WTC11 (cell line): Measurements from ENCODE around the gene RXFP2. TPM values are rescaled to one million over a fixed set of nuclear protein-coding genes. Genes with fewer than 3 reads are reported as not detected.

Experiments
- ATAC-seq: fragments of 200-7000 bp; cut with Tn5 transposase; 2 replicates; pipeline ENCODE4 v1.10.0; 2021; ENCODE audit warnings: mild to moderate bottlenecking, moderate library complexity
- CTCF ChIA-PET: fragments of 300-600 bp; sonication (Branson Sonifier 250); formaldehyde crosslinking; loops from one replicate; lab custom pipeline; 2021; ENCODE audit warnings: antibody characterized with exemption; lab: Charles Lee
- POLR2A ChIA-PET: fragments of 350-600 bp; sonication (Branson Sonifier 250); formaldehyde crosslinking; loops from one replicate; lab custom pipeline; 2021; ENCODE audit warnings: antibody characterized with exemption; lab: Charles Lee
- DNase-seq: peaks from one replicate; pipeline ENCODE4 v3.0.0; 2021; ENCODE audit warnings: low spot score
- H3K27ac Mint-ChIP-seq: 2 replicates; pipeline ENCODE4 v1.8.0; 2021; ENCODE audit warnings: mixed read lengths
- H3K27me3 Mint-ChIP-seq: 2 replicates; pipeline ENCODE4 v1.8.0; 2021; ENCODE audit warnings: low read depth, mild to moderate bottlenecking, moderate library complexity, mixed read lengths
- H3K36me3 Mint-ChIP-seq: 2 replicates; pipeline ENCODE4 v1.8.0; 2021; ENCODE audit warnings: mixed read lengths
- H3K4me1 Mint-ChIP-seq: 2 replicates; pipeline ENCODE4 v1.8.0; 2022; ENCODE audit warnings: mixed read lengths
- H3K4me3 Mint-ChIP-seq: 2 replicates; pipeline ENCODE4 v1.8.0; 2021; ENCODE audit warnings: mild to moderate bottlenecking, moderate library complexity, mixed read lengths
- H3K9me3 Mint-ChIP-seq: 2 replicates; pipeline ENCODE4 v1.8.0; 2021; ENCODE audit warnings: mixed read lengths
- ATF3 ChIP-seq: sonication (generic); formaldehyde crosslinking; conservative IDR thresholded peaks from 2 replicates; pipeline ENCODE4 v1.8.1; 2022; ENCODE audit warnings: mild to moderate bottlenecking, missing genetic modification reagents
- CREB1 ChIP-seq: sonication (generic); formaldehyde crosslinking; IDR thresholded peaks from 2 replicates; pipeline ENCODE4 v1.8.0; 2023; ENCODE audit warnings: mild to moderate bottlenecking, missing genetic modification reagents
- CREM ChIP-seq: sonication (generic); formaldehyde crosslinking; IDR thresholded peaks from 2 replicates; pipeline ENCODE4 v1.8.1; 2022; ENCODE audit warnings: mild to moderate bottlenecking, missing genetic modification reagents, moderate library complexity
- E2F1 ChIP-seq: sonication (generic); formaldehyde crosslinking; IDR thresholded peaks from 2 replicates; pipeline ENCODE4 v1.8.0; 2022; ENCODE audit warnings: mild to moderate bottlenecking, missing genetic modification reagents
- ETV6 ChIP-seq: sonication (generic); formaldehyde crosslinking; IDR thresholded peaks from 2 replicates; pipeline ENCODE4 v1.8.1; 2022; ENCODE audit warnings: mild to moderate bottlenecking, missing genetic modification reagents
- FOXK1 ChIP-seq: sonication (generic); formaldehyde crosslinking; IDR thresholded peaks from 2 replicates; pipeline ENCODE4 v1.8.0; 2022; ENCODE audit warnings: mild to moderate bottlenecking, moderate library complexity, missing genetic modification reagents
- GABPB1 ChIP-seq: sonication (generic); formaldehyde crosslinking; IDR thresholded peaks from 2 replicates; pipeline ENCODE4 v1.8.1; 2023; ENCODE audit warnings: mild to moderate bottlenecking, missing genetic modification reagents
- HMGXB4 ChIP-seq: sonication (generic); formaldehyde crosslinking; IDR thresholded peaks from 2 replicates; pipeline ENCODE4 v1.8.1; 2023; ENCODE audit warnings: mild to moderate bottlenecking, moderate library complexity, missing genetic modification reagents
- IRF1 ChIP-seq: sonication (generic); formaldehyde crosslinking; IDR thresholded peaks from 2 replicates; pipeline ENCODE4 v1.8.0; 2023; ENCODE audit warnings: missing genetic modification reagents
- NFE2L1 ChIP-seq: sonication (generic); formaldehyde crosslinking; IDR thresholded peaks from 2 replicates; pipeline ENCODE4 v1.8.1; 2023; ENCODE audit warnings: missing genetic modification reagents
- NFYB ChIP-seq: sonication (generic); formaldehyde crosslinking; conservative IDR thresholded peaks from 2 replicates; pipeline ENCODE4 v1.8.0; 2022; ENCODE audit warnings: low read depth, missing genetic modification reagents
- NR1H2 ChIP-seq: sonication (generic); formaldehyde crosslinking; IDR thresholded peaks from 2 replicates; pipeline ENCODE4 v1.9.0; 2021; ENCODE audit warnings: mild to moderate bottlenecking, moderate library complexity, missing genetic modification reagents
- RORB ChIP-seq: fragments of 250-450 bp; sonication (Bioruptor Pico); IDR thresholded peaks from 2 replicates; pipeline ENCODE4 v1.9.0; 2021; ENCODE audit warnings: mild to moderate bottlenecking
- SP1 ChIP-seq: sonication (generic); formaldehyde crosslinking; conservative IDR thresholded peaks from 2 replicates; pipeline ENCODE4 v1.8.1; 2022; ENCODE audit warnings: missing genetic modification reagents
- STAT6 ChIP-seq: sonication (generic); formaldehyde crosslinking; conservative IDR thresholded peaks from 2 replicates; pipeline ENCODE4 v1.8.1; 2023; ENCODE audit warnings: mild to moderate bottlenecking, low read depth, missing genetic modification reagents, moderate library complexity
- TCF7 ChIP-seq: sonication (generic); formaldehyde crosslinking; IDR thresholded peaks from 2 replicates; pipeline ENCODE4 v1.8.0; 2022; ENCODE audit warnings: mild to moderate bottlenecking, low read depth, missing genetic modification reagents, moderate library complexity
- TEAD1 ChIP-seq: sonication (generic); formaldehyde crosslinking; IDR thresholded peaks from 2 replicates; pipeline ENCODE4 v1.8.0; 2022; ENCODE audit warnings: mild to moderate bottlenecking, missing genetic modification reagents
- ZBTB21 ChIP-seq: sonication (generic); formaldehyde crosslinking; IDR thresholded peaks from 2 replicates; pipeline ENCODE4 v1.8.1; 2023; ENCODE audit warnings: mild to moderate bottlenecking, missing genetic modification reagents, borderline replicate concordance
- ZBTB43 ChIP-seq: sonication (generic); formaldehyde crosslinking; IDR thresholded peaks from 2 replicates; pipeline ENCODE4 v1.8.1; 2023; ENCODE audit warnings: mild to moderate bottlenecking, missing genetic modification reagents
- ZNF121 ChIP-seq: sonication (generic); formaldehyde crosslinking; IDR thresholded peaks from 2 replicates; pipeline ENCODE4 v1.8.0; 2023; ENCODE audit warnings: missing genetic modification reagents
- ZNF416 ChIP-seq: fragments of 250-450 bp; sonication (Bioruptor Pico); IDR thresholded peaks from 2 replicates; pipeline ENCODE4 v1.9.0; 2021; ENCODE audit warnings: mild to moderate bottlenecking, inconsistent platforms
- ZNF425 ChIP-seq: fragments of 250-450 bp; sonication (Bioruptor Pico); conservative IDR thresholded peaks from 2 replicates; pipeline ENCODE4 v1.9.0; 2021; ENCODE audit warnings: mild to moderate bottlenecking
- ZNF671 ChIP-seq: fragments of 250-450 bp; sonication (Bioruptor Pico); IDR thresholded peaks from 2 replicates; pipeline ENCODE4 v1.8.0; 2021; ENCODE audit warnings: mild to moderate bottlenecking
- total RNA-seq: library from RNA; stranded (reverse); gene quantifications from 3 replicates; pipeline ENCODE4 v1.2.3, GENCODE V29; 2021

The RXFP2 gene
- total RNA-seq, 1 experiment from 2014 or later: not detected

- TF ChIP-seq ZNF671: no peak
- no peak for TF ChIP-seq ZNF121
- TF ChIP-seq TEAD1 (CRISPR knock-in tag): no peak
- TF ChIP-seq CREM: no peak
- no peak for TF ChIP-seq NFE2L1 (CRISPR knock-in tag)
- TF ChIP-seq CREB1 (CRISPR knock-in tag): no peak
- TF ChIP-seq SP1 (CRISPR knock-in tag): no peak
- TF ChIP-seq NR1H2 (CRISPR knock-in tag): no peak
- TF ChIP-seq ZBTB21 (CRISPR knock-in tag): no peak
- no peak for TF ChIP-seq IRF1 (CRISPR knock-in tag)
- no peak for TF ChIP-seq FOXK1 (CRISPR knock-in tag)
- no peak for TF ChIP-seq ATF3 (CRISPR knock-in tag)
- no peak for TF ChIP-seq STAT6 (CRISPR knock-in tag)
- TF ChIP-seq RORB (CRISPR knock-in tag): no peak
- TF ChIP-seq GABPB1: no peak
- Mint-ChIP-seq H3K27ac (no peak overlapping the region), H3K36me3 (no peaks in the 10 kb centered on the region), H3K4me3 (no peak overlapping the region), H3K9me3 (peaks cover 15% of the 10 kb centered on the region), H3K27me3 (no peaks in the 10 kb centered on the region), H3K4me1 (peaks cover 19% of the 10 kb centered on the region)
- DNase-seq (no peak), ATAC-seq (no peak)
- ChIA-PET POLR2A (no interaction called here), CTCF (no interaction called here)
Observed at GRCh38 chr13:31706105-31706504, 33.2 kb upstream of the RXFP2 start.

GRCh38 chr13:31717583-31717982, 21.7 kb upstream of the RXFP2 start:
- Mint-ChIP-seq H3K9me3 (peaks cover 7% of the 10 kb centered on the region), H3K27me3 (no peaks in the 10 kb centered on the region), H3K4me1 (no peaks in the 10 kb centered on the region), H3K4me3 (no peak overlapping the region), H3K36me3 (no peaks in the 10 kb centered on the region), H3K27ac (no peak overlapping the region)
- no peak for TF ChIP-seq E2F1
- no peak for TF ChIP-seq TCF7 (CRISPR knock-in tag)
- no peak for TF ChIP-seq ZBTB43
- TF ChIP-seq ETV6 (CRISPR knock-in tag): no peak
- no peak for TF ChIP-seq FOXK1 (CRISPR knock-in tag)
- TF ChIP-seq ZNF416 (CRISPR knock-in tag): no peak
- no peak for TF ChIP-seq CREB1 (CRISPR knock-in tag)
- TF ChIP-seq HMGXB4 (CRISPR knock-in tag): no peak
- no peak for TF ChIP-seq NFYB (CRISPR knock-in tag)
- TF ChIP-seq ZNF425 (CRISPR knock-in tag): no peak
- DNase-seq: no peak
- ATAC-seq: no peak
- CTCF ChIA-PET: no interaction called here
- POLR2A ChIA-PET: no interaction called here
